Type B pancreatic cell (in vitro differentiated cells): ENCODE data around the gene POU6F2. TPM values are rescaled to one million over a fixed set of nuclear protein-coding genes. Genes with fewer than 3 reads are reported as not detected.

Experiments used
- DNase-seq: peaks from one replicate; pipeline ENCODE4 v3.0.0; 2021; ENCODE audit warnings: mixed read lengths; ENCODE audit not compliant: unreplicated experiment; ENCODE audit errors: extremely low spot score
- H3K27ac Mint-ChIP-seq: 2 replicates; pipeline ENCODE4 v1.8.0; 2021; ENCODE audit warnings: mild to moderate bottlenecking, mixed read lengths
- H3K27me3 Mint-ChIP-seq: 2 replicates; pipeline ENCODE4 v1.8.0; 2021; ENCODE audit warnings: mixed read lengths
- H3K36me3 Mint-ChIP-seq: 2 replicates; pipeline ENCODE4 v1.8.0; 2021; ENCODE audit warnings: mixed read lengths
- H3K4me1 Mint-ChIP-seq: one replicate; pipeline ENCODE4 v1.8.0; 2021; ENCODE audit warnings: mixed read lengths; ENCODE audit not compliant: unreplicated experiment
- H3K4me3 Mint-ChIP-seq: 2 replicates; pipeline ENCODE4 v1.8.0; 2021; ENCODE audit warnings: mild to moderate bottlenecking, mixed read lengths
- H3K9me3 Mint-ChIP-seq: 2 replicates; pipeline ENCODE4 v1.8.0; 2021; ENCODE audit warnings: mixed read lengths
- CTCF ChIP-seq: fragments of 200-600 bp; sonication (generic); conservative IDR thresholded peaks from 2 replicates; pipeline ENCODE4 v1.5.0; 2021; ENCODE audit warnings: antibody characterized with exemption, mild to moderate bottlenecking
- total RNA-seq: library from RNA; stranded (reverse); gene quantifications from 2 replicates; pipeline ENCODE4 v1.2.1, GENCODE V29; 2021; ENCODE audit warnings: low replicate concordance

POU6F2 gene
- total RNA-seq, 1 donor from 2014 or later: 1.4 TPM

- DNase-seq: no peak
- H3K9me3 Mint-ChIP-seq: no peaks in the 10 kb centered on the region
- H3K27me3 Mint-ChIP-seq: no peaks in the 10 kb centered on the region
- no peak for TF ChIP-seq CTCF
- no peak overlapping the region for H3K4me3 Mint-ChIP-seq
- no peak overlapping the region for H3K27ac Mint-ChIP-seq
- no peaks in the 10 kb centered on the region for H3K4me1 Mint-ChIP-seq
- H3K36me3 Mint-ChIP-seq: no peaks in the 10 kb centered on the region
Observed at GRCh38 chr7:38955892-38956291, 21.8 kb upstream of the POU6F2 start.

- no peak for TF ChIP-seq CTCF
- Mint-ChIP-seq H3K27ac (no peak overlapping the region), H3K9me3 (peaks cover 5% of the 10 kb centered on the region), H3K27me3 (no peaks in the 10 kb centered on the region), H3K4me1 (no peaks in the 10 kb centered on the region), H3K36me3 (no peaks in the 10 kb centered on the region), H3K4me3 (no peak overlapping the region)
- DNase-seq: no peak
Observed at GRCh38 chr7:38962028-38962427, 15.7 kb upstream of the POU6F2 start.

GRCh38 chr7:38964921-38965320 lies 12.8 kb upstream of the POU6F2 start:
- no peak for TF ChIP-seq CTCF
- Mint-ChIP-seq H3K4me1 (no peaks in the 10 kb centered on the region), H3K27ac (no peak overlapping the region), H3K9me3 (peaks cover 5% of the 10 kb centered on the region), H3K27me3 (no peaks in the 10 kb centered on the region), H3K36me3 (no peaks in the 10 kb centered on the region), H3K4me3 (no peak overlapping the region)
- DNase-seq: no peak

- no peak overlapping the region for H3K27ac Mint-ChIP-seq
- TF ChIP-seq CTCF: no peak
- H3K36me3 Mint-ChIP-seq: no peaks in the 10 kb centered on the region
- DNase-seq: no peak
- peaks cover 53% of the 10 kb centered on the region for H3K27me3 Mint-ChIP-seq
- H3K4me1 Mint-ChIP-seq: peaks cover 10% of the 10 kb centered on the region
- H3K9me3 Mint-ChIP-seq: peaks cover 4% of the 10 kb centered on the region
- no peak overlapping the region for H3K4me3 Mint-ChIP-seq
Observed at GRCh38 chr7:38973760-38974159, 3.9 kb upstream of the POU6F2 start.

GRCh38 chr7:38975944-38976392 lies 1.7 kb upstream of the POU6F2 start:
- peaks cover 60% of the 10 kb centered on the region for H3K27me3 Mint-ChIP-seq
- peak; percentile 67 for DNase-seq
- peak overlapping the region; percentile 82 for H3K4me3 Mint-ChIP-seq
- H3K4me1 Mint-ChIP-seq: peaks cover 12% of the 10 kb centered on the region
- H3K27ac Mint-ChIP-seq: no peak overlapping the region
- no peaks in the 10 kb centered on the region for H3K36me3 Mint-ChIP-seq
- H3K9me3 Mint-ChIP-seq: peaks cover 4% of the 10 kb centered on the region
- no peak for TF ChIP-seq CTCF

GRCh38 chr7:38978491-38978890 lies 782 bp downstream of the POU6F2 start:
- H3K4me1 Mint-ChIP-seq: peaks cover 12% of the 10 kb centered on the region
- H3K9me3 Mint-ChIP-seq: peaks cover 4% of the 10 kb centered on the region
- no peaks in the 10 kb centered on the region for H3K36me3 Mint-ChIP-seq
- no peak overlapping the region for H3K27ac Mint-ChIP-seq
- DNase-seq: no peak
- peaks cover 58% of the 10 kb centered on the region for H3K27me3 Mint-ChIP-seq
- H3K4me3 Mint-ChIP-seq: no peak overlapping the region
- no peak for TF ChIP-seq CTCF
